ENCODE data around the gene LGALS14.
"Not testable (repeated sequence)": the region's sequence is repeated elsewhere in the genome, so short reads cannot be mapped to it uniquely, and the experiment has no call there.

LGALS14 gene, protein sequence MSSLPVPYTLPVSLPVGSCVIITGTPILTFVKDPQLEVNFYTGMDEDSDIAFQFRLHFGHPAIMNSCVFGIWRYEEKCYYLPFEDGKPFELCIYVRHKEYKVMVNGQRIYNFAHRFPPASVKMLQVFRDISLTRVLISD

DNA sequence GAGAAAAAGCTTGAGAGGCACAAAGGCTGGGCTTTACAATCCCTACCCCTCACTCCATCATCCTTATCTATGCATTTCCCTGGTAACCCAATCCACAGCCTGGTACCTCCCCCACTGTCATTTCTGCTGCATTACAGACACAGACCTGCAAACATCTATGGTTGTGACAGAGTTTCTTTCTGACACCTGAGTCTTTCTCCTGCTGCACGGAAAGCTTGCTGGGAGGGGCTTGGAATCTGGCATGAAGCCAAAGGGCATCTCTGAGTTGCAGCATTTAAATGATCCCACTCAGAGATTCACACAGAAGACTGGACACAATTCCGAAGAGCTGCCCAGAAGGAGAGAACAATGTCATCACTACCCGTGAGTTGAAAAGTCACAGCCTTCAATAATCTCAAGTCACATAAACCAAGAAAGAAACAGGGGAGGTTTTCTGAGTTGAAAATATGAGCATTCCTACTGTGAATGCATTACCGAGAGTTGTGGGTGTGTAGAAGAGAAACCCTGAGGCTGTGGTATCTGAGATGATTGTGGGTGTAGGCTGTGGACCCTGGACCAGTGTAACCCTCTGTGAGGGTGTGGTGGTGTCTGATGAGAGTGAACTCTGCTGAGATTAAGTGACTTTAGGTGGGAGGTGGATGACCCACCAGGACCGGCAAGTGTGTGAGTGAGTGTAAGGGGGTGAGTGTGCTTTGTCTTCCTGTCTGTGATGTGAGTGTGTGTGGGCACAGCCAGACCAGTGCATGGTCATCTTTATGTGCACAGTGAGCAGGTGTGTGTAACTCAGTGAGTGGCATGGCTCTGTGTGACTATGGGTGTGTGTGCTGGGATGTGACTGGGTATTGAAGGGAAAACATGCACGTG lies at the start of gene LGALS14:
LGALS14 (plus strand) TSS at position 301 of the 864 bp plus-strand sequence; CDS start at position 349, 48 bp downstream.
- DNase-seq, result no peak

DNA sequence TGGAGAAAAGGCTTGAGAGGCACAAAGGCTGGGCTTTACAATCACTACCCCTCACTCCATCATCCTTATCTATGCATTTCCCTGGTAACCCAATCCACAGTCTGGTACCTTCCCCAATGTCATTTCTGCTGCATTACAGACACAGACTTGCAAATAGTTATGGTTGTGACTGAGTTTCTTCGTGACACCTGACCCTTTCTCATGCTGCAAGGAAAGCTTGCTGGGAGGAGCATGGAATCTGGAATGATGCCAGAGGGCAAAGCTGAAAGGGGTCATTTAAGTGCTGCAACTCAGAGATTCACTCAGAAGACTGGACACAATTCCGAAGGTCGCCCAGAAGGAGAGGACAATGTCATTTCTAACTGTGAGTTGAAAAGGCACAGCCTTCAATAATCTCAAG lies 48.7 kb upstream of the LGALS14 start, which contains the start of gene LGALS16:
LGALS16 (plus strand) TSS at position 301 of the 400 bp plus-strand sequence; CDS start at position 350, 49 bp downstream.
- no peak for DNase-seq

DNA sequence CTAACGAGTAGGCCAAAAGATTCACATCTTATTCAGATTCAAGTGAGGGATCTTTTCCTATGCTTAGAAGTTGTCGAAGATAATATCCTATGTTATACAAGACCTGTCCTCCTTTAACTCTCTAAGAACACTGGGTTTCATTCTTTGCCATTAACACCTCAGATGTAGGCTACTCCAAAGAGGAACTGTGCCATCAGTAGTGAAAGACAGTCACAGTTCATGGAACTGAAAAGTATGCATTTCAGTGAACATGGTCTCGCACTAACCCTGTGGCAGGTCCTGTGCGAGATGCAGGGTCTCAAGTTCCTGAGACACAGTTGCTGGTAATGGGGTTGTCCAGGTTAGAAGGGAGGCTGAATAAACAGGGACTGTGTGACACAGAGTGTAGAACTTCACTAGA lies 44.5 kb upstream of the LGALS14 start:
- no peak for DNase-seq

DNA sequence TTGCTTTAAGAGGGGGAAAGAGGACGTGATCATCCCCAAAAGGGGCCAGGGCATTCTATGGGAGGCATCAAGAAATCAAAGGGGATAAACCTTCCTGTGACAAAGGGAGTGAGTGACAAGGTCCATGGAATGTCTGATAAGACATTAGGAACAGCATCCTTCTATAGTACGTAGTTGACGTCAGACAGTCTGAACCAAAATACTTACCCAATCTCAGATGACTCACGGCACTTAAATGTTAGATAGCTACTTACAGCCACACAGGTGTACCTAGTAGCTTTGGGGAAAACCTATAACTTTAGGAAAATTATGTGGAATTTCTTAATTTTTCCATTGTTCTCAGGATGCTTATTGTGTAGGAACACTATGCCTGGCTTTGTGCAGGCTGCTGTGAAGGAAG lies 43.6 kb upstream of the LGALS14 start:
- no peak for DNase-seq

DNA sequence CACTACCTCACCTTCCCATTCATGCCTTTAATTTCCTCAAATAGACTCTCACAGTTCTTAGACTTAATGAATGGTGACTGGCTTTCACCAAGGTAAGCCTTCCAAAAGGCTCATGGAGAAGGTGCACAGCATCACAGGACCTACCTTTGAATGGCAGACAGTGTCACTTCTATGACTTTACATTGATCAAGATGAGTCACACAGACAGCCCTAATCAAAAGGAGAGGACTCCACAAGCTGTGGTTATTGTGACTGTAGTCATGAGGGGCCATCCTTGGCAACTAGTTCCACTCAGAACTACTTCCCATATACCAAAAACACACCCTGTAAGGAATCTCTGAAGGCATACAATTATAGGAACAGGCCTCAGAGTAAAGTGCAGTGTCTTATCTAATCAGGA lies 42.7 kb upstream of the LGALS14 start:
- DNase-seq, result no peak

DNA sequence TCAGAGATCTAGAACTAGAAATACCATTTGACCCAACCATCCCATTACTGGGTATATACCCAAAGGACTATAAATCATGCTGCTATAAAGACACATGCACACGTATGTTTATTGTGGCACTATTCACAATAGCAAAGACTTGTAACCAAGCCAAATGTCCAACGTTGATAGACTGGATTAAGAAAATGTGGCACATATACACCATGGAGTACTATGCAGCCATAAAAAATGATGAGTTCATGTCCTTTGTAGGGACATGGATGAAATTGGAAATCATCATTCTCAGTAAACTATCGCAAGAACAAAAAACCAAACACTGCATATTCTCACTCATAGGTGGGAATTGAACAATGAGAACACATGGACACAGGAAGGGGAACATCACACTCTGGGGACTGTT lies 34.4 kb upstream of the LGALS14 start:
- not testable (repeated sequence) for DNase-seq

DNA sequence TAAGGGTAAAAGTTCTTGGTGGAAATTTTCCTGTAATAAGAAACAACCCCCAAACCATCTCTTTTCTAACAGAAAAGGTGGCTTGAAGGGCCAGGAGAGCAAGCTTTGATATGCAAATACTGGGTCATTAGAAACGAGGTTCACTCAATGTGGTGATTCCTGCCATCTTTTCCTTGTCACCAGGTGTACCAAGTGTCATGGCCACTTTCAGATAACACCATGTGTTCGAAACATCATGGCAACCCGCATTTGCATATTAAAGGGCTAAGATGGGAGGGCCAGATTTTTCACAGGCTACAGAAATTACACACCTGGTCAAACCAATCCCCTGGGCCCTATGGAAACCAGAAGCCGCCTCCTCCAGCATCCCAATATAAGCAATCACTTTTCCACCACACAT lies 33.3 kb upstream of the LGALS14 start:
- DNase-seq, result no peak

DNA sequence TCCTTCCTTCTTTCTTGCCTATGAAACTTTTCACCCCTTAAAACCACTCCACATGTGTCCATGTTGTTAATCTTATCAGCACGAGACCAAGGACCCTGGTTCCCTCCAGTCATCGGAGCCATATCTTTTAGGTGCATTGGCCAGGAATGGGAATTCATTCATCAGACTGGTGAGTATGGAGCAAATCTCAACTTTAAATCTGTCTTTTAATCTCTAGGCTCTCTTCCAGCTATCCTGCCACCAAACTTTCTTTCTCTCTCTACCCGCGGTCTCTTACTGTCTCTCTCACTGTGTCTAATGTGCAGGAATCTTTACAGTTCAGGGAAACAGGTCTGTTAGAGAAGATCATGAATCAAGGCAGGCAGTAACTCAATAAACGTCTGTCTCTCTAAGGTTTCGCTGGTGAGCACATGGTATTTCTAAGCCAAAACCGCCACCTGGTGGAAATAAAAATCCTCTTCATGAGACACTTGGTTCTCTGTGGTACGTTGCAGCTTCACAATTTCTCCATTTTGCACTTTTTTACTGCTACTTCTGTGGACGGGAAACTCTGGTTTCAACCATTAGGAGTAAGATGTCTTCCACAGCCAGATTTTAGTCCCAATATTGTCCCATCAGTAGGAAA lies 32.4 kb upstream of the LGALS14 start:
- DNase-seq, result peak in 18 of 51 donors; percentile 1 to 44 (median 8)

DNA sequence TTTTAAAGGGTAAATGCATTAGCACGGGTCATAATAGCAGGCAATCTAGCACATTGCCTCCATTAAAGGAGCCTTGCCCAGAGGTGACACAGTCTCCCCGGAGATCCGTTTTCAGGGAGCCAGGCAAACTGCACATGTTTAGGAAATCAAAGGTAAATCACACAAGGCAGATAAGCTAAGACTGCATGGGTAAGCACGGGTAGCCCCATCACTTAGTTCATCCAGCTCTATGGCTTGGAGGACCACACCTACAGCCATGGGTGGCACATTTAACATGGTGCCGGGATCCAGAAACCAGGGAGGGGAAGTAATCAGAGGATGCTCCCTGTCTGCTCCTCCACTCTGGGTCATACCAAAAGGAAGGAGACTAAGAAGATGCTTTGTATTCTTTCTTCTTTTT lies 31.8 kb upstream of the LGALS14 start:
- no peak for DNase-seq

DNA sequence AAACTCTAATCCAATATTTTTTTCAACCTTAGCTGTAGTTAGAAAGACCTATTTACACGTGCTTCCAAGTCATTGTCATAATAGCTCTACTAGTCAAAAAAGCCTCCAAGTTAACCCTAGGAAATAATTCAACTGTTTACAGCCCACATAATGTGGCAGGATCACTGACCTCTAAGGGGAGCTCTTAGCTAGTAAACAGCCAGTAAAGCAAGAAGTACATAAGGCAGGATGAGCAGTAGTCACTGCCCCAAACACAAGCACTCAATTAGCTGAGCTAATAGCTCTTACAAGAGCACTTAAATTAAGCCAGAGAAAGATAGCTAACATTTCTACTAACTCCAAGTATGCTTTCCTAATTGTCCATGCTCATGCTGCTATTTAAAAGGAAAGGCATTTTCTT lies 30.4 kb upstream of the LGALS14 start:
- not testable (repeated sequence) for DNase-seq

DNA sequence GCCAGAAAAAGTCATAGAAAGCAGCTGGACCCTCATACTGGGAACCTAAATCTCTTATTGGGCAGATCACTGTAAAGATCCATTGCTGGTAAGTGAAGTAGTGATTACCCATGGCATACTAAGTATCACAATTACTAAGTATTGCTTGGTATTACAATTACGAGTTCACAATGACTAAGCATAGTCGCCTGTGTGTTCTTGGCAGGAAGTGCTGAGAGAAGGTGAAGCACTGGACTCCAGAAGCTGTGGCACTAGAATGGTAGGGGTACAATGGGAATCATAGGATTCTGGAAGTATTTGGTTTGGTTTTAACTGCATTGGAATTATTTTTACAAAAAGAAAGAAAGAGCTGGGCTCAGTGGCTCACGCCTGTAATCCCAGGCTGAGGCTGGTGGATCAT lies 28.3 kb upstream of the LGALS14 start:
- no peak for DNase-seq

DNA sequence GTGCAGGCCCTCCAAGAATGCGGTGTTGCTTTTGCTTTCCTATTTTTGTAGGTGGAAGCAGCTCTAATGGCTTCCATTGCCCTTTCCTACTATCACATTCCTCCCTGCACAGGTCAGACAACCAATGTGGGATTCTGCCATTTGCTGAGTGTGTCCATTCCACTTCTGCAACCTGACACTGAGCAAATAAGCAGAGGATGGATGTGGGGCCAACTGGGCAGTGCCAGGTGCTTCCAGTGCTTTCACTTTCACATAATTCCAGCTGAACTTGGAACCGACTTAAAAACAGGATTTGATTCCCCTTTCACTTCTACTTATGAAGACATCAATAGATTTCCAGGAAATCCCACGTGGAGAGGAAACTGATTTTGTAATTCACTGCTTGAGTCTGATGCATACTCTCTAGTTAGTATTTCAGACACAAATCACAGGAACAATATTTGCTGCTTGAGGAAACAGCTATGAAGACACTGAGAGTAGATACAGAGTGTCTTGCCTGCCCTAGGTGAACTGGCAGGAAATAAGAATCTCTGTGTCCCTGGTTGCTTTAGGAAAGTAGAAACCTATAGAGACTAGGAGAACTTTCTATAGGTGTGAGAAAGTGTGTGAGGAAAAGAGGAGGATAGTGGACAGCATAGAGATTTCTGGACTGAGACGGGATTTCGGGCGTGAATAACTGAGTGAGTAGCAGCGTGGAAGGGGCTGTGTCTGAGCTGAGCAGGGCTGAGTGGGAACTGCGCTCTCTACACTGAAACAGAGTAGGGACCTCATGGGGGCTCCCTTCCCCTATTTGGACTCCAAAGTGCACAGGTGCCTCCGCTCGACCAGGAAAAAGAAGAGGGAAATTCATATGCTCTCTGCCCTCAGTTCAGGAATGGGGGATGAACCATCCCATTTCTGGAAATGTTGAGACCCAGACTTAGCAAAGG lies 26.1 kb upstream of the LGALS14 start:
- DNase-seq, result no peak

DNA sequence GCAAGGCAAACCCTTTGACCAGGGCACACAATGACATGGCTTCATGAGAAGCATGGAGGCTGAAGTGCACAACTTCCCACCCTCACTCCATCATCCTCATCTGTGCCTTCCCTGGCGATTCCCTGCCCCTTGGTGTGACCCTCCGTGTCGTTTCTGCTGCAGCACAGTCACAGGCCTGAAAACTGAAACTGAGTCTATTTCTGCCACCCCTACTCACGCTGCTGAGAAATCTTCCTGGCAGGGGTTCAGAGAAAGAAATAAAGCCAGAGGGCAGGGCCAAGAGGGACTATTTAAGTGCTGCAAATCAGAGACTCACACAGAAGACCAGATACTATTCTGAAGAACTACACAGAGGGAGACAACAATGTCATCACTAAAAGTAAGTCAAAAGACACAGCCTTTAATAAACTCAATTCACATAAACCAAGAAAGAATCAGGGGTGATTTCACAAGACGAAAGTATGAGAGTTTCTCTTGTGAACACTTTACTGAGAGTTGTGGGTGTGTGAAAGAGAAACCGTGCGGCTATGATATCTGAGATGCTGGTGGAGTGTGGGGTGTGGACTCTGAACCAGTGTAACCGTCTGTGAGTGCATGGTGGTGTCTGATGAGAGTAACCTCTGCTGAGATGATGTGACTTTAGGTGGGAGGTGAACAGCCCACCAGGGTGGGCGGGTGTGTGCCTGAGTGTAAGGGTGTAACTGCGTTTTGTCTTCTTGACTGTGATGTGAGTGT lies 25.1 kb upstream of the LGALS14 start:
- DNase-seq, result peak in 1 of 51 donors; percentile 0

DNA sequence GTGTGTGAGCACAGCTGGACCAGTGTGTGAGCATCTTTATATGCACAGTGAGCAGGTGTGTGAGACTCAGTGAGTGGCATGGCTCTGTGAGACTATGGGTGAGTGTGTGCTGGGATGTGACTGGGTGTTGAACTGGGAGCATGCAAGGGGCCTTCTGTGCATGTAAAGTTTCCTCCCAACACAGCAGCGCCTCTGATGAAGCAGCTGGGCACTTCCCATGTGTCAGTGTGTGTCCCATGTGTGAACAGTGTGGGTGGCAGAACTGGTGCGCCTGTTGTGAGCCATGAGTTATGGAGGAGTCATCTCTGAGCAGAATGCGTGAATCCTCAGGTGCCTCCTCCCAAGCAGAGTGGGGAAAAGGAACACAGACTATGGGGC lies 24.5 kb upstream of the LGALS14 start:
- peak in 1 of 51 donors; percentile 14 for DNase-seq

DNA sequence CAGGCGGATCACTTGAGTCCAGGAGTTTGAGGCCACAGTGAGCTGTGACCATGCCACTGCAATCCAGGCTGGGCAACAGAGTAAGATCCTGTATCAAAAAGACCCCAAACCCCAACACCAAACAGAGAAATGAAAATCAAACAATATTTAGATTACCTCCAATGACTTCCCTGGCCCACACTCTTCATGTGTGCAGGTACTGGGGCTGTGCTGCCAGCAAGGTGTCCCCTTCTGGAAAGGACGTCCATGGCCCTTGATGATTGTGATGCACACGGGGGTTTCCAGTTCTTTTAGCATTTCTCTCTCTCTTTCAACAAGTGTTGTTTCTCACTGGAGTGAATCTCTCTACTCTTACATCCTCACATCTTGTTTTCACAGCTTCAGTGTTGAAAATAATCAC lies 23.7 kb upstream of the LGALS14 start:
- no peak for DNase-seq

DNA sequence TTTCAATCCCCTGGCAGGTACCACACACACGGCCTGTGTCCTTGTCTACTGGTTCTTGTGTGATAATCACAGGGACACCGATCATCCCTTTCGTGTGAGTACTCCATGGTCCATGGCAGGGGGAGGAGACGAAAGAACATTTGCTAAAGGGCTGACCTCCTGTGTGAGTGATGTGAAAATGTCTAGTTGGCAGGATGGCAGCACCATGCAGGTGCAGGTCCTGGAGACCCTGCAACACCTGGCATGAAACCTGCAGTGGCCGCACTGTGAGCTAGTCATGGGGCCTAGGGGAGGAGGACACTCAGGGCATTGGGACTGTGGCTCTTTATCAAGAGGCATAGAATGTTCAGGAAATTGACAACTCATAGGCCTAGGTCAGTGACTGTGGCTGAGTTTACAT lies 22.9 kb upstream of the LGALS14 start:
- no peak for DNase-seq

DNA sequence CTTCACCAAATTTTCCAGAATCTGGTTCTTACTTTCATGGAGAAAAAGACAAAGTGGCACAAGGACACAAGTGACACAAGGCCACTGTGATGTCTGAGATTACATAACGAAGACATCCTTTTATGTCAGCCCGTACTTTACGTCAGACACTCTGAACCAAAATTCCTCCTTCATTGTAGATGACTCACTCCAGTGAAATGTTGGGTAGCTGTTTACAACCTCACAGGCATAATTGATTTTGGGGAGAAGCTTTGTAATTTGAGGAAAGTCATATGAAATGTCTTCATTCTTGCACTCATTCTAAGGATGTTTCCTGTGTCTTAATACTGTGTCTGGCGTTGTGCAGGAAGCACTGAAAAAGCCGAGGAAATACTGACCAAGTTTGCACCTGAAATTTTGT lies 20.0 kb upstream of the LGALS14 start:
- DNase-seq, result no peak

DNA sequence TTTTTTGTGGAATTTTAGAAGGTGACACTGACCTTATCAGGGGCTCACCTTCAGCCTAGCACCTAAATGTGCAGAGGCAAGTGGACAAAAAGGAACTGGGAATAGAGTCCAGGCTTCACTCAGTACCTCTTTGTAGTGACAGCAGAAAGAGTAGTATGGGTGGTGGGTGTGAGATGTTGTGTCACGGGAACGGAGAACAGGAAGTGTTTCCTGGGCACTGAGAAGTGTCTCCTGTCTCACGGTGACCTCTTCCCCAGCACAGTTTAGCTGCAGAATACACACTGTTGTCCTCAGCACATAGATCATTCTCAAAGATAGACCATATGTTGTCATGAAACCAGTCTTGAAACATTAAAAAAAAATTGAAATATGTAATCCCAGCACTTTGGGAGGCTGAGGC lies 17.5 kb upstream of the LGALS14 start:
- DNase-seq, result no peak

DNA sequence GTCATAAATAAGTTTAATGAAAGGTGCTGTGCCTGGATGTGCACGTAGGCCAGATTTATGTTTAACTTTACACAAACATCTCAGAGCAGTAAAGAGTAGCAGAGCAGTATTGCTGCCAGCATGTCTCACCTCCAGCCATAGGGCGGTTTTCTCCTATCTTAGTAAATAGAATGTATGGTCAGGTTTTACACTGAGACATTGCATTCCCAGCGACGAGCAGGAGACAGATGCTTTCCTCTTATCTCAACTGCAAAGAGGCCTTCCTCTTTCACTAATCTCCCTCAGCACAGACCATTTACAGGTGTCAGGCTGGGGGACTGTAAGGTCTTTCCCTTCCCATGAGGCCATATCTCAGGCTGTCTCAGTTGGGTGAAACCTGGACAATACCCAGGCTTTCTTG lies 15.6 kb upstream of the LGALS14 start:
- not testable (repeated sequence) for DNase-seq

DNA sequence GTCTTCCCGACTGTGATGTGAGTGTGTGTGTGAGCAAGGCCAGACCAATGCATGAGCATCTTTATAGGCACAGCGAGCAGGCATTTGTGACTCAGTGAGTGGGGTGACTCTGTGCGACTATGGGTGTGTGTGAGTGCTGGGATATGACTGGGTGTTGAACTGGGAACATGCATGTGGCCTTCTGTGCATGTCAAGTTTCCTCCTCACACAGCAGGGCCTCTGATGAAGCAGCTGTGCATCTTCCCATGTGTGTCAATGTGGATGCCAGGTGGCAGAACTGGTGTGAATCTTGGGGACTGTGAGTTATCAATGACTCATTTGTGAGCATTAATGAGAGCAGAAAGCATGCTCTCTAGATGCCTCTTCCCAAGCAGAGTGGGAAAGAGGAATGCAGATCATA lies 12.1 kb upstream of the LGALS14 start:
- no peak for DNase-seq

DNA sequence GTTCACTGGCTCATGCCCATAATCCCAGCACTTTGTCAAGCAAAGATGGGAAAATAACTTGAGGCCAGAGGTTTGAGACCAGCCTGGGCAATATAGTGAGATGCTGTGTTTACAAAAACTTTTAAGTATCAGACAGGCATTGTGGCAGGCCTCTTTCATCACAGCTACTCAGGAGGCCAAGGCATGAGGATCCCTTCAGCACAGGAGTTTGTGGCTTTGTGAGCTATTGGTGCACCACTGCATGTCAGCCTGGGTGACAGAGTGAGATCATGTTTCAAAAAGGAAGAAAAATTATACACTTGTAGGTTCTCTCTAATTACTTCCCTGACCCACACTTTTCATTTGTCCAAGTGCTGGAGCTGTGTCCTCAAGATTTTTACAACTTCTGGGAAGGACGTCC lies 11.5 kb upstream of the LGALS14 start:
- no peak for DNase-seq
